Measurements from ENCODE around the gene LIN37.
A peak's percentile ranks its signal among the peaks of the same experiment; 100 is the strongest.

LIN37 gene

DNA sequence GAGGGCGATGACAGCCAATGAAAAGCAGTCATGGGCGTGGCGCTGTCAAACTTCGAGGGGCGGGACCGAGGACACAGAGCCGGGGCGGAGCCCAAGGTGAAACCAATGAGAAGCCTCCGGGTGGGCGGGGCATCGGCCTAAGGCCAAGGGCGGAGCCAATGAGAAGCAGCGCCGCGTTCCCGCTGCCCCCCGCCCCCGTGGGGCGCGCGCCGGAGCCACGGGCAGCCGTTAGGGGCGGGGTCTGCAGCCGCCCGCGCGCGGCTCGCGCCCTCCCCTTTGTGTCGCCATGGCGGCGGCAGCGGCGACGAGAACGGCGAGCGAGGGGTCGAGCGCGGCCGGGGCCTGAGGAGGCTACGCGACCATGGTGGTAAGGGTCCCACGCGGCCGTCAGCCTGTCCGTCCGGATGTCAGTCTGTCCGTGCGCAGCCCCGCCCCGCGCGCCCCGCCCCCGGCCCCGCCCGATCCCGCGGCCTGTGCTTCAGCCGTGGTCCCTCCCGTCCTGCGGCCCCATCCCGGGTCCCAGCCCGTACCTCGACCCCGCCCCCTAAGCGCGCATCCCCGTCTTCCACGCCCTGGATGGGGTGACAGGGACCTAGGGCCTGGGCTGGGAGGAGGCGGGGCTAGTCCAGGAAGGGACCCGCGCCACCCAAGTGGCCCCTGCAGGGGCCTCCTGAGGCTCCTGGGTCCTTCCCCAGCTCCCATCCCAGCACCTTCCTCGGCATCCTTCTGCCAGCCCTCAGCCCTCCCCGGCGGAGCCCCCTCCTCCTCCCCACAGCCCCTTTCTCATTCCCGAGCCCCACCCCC, 27.1 kb downstream of the LIN37 start, which contains the start of gene ARHGAP33:
Gene ARHGAP33, plus strand, starts transcription at position 267 of the 804 bp plus-strand sequence. Its CDS starts 95 bp downstream, at position 362.
- peak; percentile 86 for DNase-seq

DNA sequence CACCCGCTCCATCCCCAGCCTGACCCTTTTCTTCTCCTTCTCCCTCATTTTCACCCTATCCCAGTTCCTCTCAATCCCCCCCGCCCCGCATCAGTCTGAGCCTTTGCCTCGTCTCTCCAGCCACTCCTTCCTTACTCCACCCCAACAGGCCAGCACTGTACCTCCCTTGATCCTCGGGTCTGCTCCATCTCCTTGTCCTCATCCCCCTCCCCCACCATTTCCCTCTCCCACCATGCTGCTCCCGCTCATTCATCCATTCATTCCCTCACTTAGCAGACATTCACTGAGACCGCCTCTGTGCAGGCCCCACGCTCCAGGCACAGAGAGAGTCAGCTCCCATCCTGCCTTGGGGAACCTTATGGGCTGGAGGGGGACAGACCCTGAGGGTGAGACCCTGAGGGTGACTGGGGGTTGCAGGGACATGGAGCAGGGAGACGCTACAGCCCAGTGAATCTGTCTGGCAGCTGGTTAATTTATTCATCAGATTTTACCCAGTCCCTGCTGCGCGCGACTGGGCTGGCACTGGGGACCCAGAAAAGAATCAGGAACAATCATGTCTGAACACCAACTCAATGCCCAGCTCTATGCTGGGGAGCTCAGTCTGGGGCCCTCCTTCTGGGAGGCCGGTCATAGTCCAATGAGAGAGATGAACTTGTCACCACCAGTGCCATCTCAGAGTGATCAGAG, 27.9 kb downstream of the LIN37 start:
- DNase-seq: no peak

DNA sequence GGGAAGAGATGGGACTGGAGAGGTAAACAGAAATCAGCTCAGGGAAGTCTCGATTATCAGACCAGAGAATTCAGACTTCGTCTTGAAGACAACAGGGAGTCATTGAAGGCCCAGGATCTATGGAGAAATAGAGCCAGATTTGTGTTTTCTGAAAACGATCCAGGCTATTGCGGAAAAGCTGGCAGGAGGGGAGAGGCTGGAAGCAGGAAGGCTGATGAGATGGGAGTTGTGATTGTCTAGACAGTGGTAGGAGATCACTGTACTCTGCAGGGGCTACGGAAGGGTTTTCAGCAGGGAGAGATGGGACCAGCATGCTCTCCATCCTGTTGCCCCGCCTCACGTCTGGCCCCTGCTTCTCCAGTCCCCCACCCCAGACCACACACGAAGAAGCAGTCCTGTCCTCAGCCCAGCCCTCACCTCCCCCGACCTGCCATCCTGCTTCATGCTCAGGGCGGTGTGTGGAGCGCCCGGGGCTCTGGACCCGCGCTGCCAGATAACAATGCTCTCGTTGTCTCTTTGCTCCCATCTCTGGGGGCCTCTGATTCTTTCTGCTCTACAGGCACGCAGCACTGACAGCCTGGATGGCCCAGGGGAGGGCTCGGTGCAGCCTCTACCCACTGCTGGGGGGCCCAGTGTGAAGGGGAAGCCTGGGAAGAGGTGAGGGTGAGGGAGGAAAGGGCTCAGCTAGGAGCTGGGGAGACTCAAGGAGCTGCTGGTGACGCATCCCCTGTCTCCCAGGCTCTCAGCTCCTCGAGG, 28.9 kb downstream of the LIN37 start:
- DNase-seq: no peak

DNA sequence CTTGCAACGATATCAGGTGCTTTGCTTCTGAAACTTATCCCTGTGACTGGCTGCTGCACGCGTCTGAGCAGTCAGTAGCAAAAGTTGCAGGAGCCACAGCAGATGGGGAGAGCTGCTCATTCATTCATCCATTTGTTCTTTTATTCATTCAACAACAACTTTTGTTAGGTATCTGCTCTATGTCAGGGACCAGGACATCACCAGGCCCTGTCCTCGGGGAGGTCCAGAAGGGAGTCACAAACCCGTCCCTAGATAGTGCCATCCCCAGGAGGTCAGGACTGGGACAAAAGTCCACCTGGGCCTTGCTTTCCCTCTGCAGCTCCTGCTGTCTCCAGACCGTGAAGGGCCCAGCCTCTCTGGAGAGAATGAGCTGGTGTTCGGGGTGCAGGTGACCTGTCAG, 29.6 kb downstream of the LIN37 start:
- DNase-seq: no peak

DNA sequence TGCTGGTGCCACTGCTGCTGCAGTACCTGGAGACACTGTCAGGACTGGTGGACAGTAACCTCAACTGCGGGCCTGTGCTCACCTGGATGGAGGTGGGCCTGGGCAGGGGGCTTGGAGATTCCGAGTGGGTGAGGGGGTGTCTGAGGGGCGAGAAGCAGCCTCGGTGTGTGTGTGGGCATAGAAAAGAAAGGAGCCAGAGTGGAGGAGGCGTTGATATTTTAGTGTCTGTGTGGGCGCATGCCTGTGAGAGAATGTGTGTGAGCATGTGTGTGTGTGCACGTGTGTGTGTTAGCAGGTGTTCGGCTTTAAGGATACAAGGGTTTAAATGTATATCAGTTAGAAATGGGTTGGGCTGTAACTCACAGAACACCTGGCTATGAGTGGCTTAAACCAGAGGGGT, 30.7 kb downstream of the LIN37 start:
- DNase-seq: no peak

DNA sequence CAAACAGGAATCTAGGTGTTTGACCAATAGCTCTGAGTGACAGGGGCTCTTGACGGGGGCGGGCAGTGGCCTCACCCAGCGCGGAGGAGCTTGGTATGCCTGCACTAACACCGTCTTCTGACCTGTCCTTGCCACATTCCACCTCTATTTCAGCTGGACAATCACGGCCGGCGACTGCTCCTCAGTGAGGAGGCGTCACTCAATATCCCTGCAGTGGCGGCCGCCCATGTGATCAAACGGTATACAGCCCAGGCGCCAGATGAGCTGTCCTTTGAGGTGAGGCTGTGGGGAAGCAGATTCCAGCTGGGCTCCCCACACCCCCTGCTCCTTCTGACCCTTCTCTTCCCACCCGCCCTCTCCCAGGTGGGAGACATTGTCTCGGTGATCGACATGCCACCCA, 31.7 kb downstream of the LIN37 start:
- no peak for DNase-seq

DNA sequence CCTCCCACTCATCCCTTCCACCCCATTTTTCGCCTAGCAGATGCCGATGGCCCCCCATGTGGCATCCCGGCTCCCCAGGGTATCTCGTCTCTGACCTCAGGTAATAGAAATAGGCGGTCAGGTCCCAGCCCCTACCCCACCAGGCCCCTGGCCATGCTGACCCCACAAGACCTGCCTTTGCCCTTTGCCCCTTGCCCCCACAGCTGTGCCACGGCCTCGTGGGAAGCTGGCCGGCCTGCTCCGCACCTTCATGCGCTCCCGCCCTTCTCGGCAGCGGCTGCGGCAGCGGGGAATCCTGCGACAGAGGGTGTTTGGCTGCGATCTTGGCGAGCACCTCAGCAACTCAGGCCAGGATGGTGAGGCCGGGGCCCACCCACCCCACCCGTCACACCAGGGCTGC, 32.3 kb downstream of the LIN37 start:
- DNase-seq: no peak

DNA sequence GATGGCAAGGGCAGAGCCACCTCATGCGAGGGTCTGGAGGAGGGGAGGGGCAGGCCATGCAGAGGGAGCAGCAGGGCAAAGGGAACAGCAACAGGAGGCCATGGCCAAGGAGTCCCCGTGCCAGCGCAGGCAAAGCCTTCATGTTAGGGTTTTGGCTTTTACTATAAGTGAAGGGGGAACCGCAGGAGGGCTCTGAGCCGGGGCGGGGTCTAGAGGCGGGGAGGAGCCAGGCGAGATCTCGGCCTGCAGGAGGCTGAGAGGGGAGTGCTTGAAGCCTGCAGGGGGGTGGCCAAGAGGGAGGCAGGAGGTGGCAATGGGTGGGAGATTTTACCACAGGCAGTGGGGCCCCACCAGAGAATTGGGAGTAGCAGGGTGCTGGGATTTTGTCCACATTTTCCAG, 33.3 kb downstream of the LIN37 start:
- DNase-seq: no peak

DNA sequence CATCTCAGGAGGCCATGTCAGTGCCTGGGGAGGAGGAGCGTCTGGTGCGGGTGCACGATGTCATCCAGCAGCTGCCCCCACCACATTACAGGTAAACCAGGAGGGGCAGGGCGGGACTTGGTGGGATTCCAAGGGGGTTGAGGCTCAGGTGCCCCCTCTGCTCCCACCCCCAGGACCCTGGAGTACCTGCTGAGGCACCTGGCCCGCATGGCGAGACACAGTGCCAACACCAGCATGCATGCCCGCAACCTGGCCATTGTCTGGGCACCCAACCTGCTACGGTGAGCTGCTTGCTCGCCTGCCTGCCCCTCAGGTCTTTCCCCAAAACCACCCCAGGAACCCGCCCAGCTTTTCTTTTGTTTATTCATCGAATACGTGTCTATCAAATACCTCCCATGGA, 34.2 kb downstream of the LIN37 start:
- DNase-seq: no peak

DNA sequence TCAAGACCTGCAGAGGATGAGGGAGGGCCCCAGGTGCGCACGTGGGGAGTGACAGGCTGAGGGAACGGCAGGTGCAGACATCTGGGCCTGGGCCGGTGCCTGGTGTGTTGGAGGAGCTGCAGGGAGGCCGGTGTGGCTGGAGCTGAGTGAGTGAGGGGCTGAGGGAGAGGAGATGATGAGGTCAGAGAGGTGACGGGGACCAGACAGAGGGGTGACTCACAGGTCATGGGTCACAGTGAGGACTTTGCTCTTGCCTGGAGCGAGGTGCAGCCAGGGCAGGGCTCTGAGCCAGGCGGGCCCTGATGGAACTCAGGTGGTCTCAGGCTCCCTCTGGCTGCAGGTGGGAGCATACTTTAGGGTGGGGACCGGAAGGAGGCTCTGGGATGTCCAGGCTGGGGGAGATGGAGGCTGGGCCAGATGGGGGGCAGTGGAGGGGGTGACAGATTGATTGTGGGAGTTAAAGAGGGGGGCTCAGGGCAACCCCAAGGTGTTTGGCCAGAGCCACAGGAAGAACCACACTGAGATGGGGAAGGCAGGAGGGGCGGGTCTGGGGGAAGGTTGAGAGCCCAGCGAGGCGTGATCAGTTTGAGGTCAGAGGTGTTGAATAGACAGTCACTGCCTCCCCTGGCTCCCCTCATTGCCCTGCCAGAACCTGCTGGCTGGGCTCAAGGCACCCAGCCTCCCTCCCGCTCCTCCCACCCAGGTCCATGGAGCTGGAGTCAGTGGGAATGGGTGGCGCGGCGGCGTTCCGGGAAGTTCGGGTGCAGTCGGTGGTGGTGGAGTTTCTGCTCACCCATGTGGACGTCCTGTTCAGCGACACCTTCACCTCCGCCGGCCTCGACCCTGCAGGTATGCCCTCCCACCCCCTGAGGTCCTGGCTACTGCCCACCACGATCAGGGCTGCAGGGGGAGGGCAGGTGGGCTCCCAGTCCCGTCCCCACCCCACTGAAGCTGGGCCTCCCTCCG, 35.4 kb downstream of the LIN37 start:
- DNase-seq: no peak

DNA sequence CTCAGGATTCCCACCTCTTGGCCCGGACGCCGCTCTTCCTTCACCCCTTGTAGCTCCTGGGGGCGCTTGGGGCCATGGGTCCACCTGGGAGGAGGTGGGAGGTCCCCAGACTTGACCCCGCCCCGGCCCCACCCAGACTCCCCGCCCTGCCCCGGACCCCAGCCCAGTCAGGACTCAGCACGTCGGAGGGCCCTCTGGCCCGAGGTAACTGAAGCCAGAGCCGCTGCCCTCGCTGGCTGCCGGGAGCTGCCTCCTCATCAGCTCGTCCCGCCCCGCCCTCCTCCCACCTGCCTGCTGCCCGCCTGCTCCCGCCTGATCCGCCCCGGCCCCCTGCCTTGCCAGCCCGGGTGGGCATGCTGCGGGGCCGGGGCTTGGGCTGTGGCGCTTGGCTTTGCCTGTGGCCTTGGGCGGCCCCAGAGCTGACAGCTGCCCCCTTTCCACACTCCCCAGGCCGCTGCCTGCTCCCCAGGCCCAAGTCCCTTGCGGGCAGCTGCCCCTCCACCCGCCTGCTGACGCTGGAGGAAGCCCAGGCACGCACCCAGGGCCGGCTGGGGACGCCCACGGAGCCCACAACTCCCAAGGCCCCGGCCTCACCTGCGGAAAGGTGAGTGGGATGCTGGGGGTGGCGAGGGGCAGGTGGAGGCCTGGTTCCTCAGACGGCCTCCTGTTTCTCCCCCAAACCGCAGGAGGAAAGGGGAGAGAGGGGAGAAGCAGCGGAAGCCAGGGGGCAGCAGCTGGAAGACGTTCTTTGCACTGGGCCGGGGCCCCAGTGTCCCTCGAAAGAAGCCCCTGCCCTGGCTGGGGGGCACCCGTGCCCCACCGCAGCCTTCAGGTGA, 36.3 kb downstream of the LIN37 start:
- no peak for DNase-seq

DNA sequence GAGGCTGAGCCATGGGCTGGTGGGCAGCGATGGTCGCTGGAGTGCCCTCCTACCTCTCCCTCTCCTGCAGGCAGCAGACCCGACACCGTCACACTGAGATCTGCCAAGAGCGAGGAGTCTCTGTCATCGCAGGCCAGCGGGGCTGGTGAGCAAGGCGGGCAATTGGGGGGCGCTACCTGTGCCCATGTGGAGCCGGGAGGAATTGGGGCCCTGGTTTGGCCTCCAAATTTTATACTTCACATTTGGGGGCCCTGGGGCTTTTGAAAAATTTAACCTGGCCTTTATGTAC, 36.9 kb downstream of the LIN37 start:
- DNase-seq: no peak

DNA sequence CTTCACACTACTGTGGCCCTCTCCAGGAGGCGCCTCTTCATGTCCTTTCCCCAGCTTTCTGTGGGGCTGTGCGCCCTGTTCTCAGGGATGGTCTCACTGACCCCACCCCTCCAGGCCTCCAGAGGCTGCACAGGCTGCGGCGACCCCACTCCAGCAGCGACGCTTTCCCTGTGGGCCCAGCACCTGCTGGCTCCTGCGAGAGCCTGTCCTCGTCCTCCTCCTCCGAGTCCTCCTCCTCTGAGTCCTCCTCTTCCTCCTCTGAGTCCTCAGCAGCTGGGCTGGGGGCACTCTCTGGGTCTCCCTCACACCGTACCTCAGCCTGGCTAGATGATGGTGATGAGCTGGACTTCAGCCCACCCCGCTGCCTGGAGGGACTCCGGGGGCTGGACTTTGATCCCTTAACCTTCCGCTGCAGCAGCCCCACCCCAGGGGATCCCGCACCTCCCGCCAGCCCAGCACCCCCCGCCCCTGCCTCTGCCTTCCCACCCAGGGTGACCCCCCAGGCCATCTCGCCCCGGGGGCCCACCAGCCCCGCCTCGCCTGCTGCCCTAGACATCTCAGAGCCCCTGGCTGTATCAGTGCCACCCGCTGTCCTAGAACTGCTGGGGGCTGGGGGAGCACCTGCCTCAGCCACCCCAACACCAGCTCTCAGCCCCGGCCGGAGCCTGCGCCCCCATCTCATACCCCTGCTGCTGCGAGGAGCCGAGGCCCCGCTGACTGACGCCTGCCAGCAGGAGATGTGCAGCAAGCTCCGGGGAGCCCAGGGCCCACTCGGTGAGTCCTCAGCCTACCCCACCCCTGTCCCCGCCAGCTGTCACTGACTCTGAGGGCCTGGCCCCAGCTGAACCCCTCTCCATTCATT, 38.2 kb downstream of the LIN37 start:
- no peak for DNase-seq

DNA sequence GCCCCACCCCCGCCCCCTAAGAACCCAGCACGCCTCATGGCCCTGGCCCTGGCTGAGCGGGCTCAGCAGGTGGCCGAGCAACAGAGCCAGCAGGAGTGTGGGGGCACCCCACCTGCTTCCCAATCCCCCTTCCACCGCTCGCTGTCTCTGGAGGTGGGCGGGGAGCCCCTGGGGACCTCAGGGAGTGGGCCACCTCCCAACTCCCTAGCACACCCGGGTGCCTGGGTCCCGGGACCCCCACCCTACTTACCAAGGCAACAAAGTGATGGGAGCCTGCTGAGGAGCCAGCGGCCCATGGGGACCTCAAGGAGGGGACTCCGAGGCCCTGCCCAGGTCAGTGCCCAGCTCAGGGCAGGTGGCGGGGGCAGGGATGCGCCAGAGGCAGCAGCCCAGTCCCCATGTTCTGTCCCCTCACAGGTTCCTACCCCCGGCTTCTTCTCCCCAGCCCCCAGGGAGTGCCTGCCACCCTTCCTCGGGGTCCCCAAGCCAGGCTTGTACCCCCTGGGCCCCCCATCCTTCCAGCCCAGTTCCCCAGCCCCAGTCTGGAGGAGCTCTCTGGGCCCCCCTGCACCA, 38.9 kb downstream of the LIN37 start:
- DNase-seq: no peak

DNA sequence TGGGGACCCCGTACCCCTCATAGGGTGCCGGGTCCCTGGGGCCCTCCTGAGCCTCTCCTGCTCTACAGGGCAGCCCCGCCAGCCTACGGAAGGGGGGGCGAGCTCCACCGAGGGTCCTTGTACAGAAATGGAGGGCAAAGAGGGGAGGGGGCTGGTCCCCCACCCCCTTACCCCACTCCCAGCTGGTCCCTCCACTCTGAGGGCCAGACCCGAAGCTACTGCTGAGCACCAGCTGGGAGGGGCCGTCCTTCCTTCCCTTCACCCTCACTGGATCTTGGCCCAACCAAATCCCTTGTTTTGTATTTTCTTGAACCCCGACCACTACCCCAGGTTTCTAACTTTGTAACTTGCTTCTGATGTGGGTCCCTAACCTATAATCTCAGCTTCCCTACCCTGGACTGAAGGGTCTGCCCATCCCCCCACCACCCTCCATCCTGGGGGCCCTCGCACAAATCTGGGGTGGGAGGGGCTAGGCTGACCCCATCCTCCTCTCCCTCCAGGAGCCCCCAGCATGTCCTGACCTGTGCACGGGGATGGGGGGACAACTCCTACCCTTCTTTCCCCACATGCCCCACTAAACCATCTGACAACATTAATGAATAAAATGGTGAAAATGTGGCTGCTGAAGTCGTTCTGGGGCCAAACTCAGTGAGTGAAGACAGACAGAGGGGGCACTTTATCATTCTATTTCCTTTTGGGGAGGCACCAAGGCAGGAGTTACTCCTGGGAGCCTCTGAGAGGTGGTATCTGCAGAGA, 40.0 kb downstream of the LIN37 start:
- no peak for DNase-seq

DNA sequence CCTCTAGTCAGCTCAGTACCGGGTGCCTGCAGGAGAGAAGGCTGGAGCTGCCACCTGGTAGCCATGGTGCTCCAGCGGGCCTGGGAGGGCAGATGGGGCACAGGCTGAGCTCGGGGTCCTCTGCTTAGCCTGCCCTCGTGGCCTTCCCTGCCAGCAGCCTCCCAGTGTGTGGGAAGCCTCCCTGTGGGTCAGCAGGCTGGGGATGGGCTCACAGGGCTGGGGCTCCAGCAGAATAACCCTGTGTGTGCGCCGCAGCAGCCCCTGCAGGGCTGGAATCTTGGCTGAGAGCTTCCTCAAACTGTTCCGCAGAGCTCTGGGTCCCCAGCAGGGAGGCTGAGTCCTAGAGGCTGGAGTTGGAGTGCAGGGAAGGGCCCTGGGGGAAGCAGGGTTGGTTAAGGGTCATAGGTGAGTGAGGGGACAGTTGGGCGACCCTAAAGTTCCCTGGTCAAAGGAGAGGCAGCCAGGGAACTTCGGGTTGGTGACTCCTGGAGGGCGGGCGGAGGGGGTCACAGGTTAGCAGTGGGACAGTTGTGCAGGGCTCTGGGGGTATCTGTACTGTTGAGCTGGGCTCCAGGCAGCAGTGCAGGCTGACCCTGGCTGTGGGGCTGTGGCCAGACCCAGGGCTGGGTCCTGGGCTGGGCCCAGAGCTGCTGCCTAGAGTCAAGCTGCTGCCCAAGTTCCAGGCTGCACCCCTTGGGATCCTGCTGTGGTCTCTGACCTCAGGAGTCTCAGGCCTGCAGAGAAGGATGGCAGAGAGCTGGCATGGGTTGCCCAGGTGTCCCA, 41.0 kb downstream of the LIN37 start:
- no peak for DNase-seq

DNA sequence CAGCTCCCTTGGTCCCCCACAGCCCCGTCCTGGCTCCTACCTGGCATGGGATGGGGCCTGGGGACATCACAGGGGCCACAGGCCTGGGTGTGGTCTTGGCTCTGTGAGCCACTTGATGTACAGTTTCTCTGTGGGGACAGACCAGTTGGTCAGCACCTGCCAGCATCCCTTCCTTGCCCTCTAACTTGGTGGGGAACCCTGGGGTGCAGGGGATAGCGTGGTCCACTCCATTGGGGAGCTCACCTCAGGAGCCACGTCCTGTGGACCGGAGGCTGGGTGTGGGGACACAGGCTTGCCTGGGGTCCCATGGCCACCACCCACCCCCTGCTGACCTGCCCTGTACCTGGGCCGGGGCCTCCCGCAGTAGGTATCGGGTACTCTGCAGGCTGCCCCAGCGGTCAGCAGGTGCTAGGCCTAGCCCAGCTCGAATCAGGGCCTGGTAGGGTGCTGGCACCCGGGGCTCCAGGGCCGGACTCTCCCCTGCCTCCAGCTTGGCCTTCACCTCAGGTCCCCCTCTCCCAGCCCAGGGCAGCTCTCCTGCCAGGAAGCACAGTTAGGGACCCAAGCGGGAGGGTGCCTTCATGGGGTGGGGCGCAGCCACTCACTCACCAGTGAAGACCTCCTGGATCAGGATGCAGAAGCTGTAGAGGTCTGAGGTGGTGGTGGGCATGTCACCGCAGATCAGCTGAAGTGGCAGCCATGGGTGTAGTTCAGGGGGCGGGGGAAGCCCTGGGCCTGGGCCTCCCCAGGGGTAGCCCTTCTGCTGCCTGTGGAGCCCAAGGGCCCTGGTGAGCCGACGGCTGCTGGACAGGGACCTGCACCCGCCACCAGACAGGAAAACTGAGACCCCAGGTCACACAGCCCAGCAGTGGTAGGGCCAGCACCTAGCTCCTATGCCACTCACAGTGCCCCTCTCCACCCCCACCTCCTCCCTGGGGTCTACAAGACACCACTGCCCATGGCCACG, 41.9 kb downstream of the LIN37 start:
- DNase-seq: no peak
